IMR-90 (cell line): Measurements from ENCODE around the gene ABL1. TPM values are rescaled to one million over a fixed set of nuclear protein-coding genes. Genes with fewer than 3 reads are reported as not detected.
A peak's percentile ranks its signal among the peaks of the same experiment; 100 is the strongest.

Source experiments
- ATAC-seq: fragments of 200-7000 bp; cut with Tn5 transposase; 2 replicates; pipeline ENCODE4 v1.9.1; 2020; ENCODE audit warnings: low read depth, mild to moderate bottlenecking, moderate library complexity
- BruUV-seq: library from RNA; stranded (reverse); fragments of 400-500 nt; replicated peaks from 2 replicates; lab custom pipeline; 2021; lab: Mats Ljungman, UMichigan
- CTCF ChIA-PET: fragments of 300-600 bp; formaldehyde crosslinking; extraction: SDS; loops from one replicate; lab custom pipeline; 2021; ENCODE audit warnings: antibody characterized with exemption; lab: Yijun Ruan, JAX
- POLR2A ChIA-PET: fragments of 300-600 bp; sonication (Branson Sonifier 250); formaldehyde crosslinking; loops from one replicate; lab custom pipeline; 2022; ENCODE audit warnings: antibody characterized with exemption; ENCODE audit not compliant: unreplicated experiment; lab: Charles Lee
- DNase-seq: peaks from one replicate; pipeline ENCODE4 v3.0.0; 2013
- H2AFZ ChIP-seq: replicated peaks from 2 replicates; pipeline ENCODE3; 2013; ENCODE audit warnings: low read length, mild to moderate bottlenecking; ENCODE audit not compliant: poor library complexity
- H2AK5ac ChIP-seq: 2 replicates; pipeline ENCODE4 v1.6.1; 2013; ENCODE audit warnings: low read depth, low read length, inconsistent platforms
- H2AK9ac ChIP-seq: replicated peaks from 2 replicates; pipeline ENCODE3; 2013; ENCODE audit warnings: mild to moderate bottlenecking, low read depth, low read length, moderate library complexity; ENCODE audit not compliant: poor library complexity
- H2BK120ac ChIP-seq: 2 replicates; pipeline ENCODE4 v1.6.1; 2013; ENCODE audit warnings: low read depth, low read length, inconsistent platforms
- H2BK15ac ChIP-seq: 3 replicates; pipeline ENCODE4 v1.6.1; 2013; ENCODE audit warnings: low read depth, low read length, inconsistent platforms
- H2BK20ac ChIP-seq: 2 replicates; pipeline ENCODE4 v1.6.1; 2013; ENCODE audit warnings: low read depth, mild to moderate bottlenecking, inconsistent platforms, low read length, moderate library complexity
- H2BK5ac ChIP-seq: 2 replicates; pipeline ENCODE4 v1.6.1; 2013; ENCODE audit warnings: mild to moderate bottlenecking, low read depth, low read length, inconsistent platforms; ENCODE audit not compliant: poor library complexity, severe bottlenecking
- H3K14ac ChIP-seq: replicated peaks from 2 replicates; pipeline ENCODE4 v1.6.1; 2013; ENCODE audit warnings: low read depth, low read length, inconsistent platforms
- H3K18ac ChIP-seq: 2 replicates; pipeline ENCODE4 v1.6.1; 2013; ENCODE audit warnings: low read depth, low read length, control low read depth
- H3K23ac ChIP-seq: 2 replicates; pipeline ENCODE4 v1.6.1; 2013; ENCODE audit warnings: low read depth, low read length, inconsistent platforms
- H3K27ac ChIP-seq: 2 replicates; pipeline ENCODE4 v1.5.1; 2013; ENCODE audit warnings: mild to moderate bottlenecking, control low read depth, low read length; ENCODE audit not compliant: insufficient read depth
- H3K27me3 ChIP-seq: 2 replicates; pipeline ENCODE4 v1.6.1; 2013; ENCODE audit warnings: low read length; ENCODE audit not compliant: control insufficient read depth, insufficient read depth
- H3K36me3 ChIP-seq: 2 replicates; pipeline ENCODE4 v1.6.1; 2013; ENCODE audit warnings: low read length, mixed read lengths; ENCODE audit not compliant: control insufficient read depth, insufficient read depth
- H3K4ac ChIP-seq: 2 replicates; pipeline ENCODE4 v1.6.1; 2013; ENCODE audit warnings: low read depth, low read length, inconsistent platforms
- H3K4me1 ChIP-seq: 2 replicates; pipeline ENCODE4 v1.6.1; 2013; ENCODE audit warnings: low read length, mixed read lengths; ENCODE audit not compliant: control insufficient read depth, insufficient read depth
- H3K4me2 ChIP-seq: 2 replicates; pipeline ENCODE4 v1.6.1; 2013; ENCODE audit warnings: low read depth, mild to moderate bottlenecking, control low read depth, low read length, moderate library complexity
- H3K4me3 ChIP-seq: 2 replicates; pipeline ENCODE4 v1.5.1; 2013; ENCODE audit warnings: low read depth, mild to moderate bottlenecking, control low read depth, low read length, moderate library complexity; ENCODE audit not compliant: insufficient read depth
- H3K56ac ChIP-seq: 2 replicates; pipeline ENCODE4 v1.6.1; 2013; ENCODE audit warnings: low read length, inconsistent platforms; ENCODE audit not compliant: insufficient read depth; ENCODE audit errors: extremely low read depth
- H3K79me1 ChIP-seq, 2 experiments: 2 replicates each; pipeline ENCODE4 v1.6.1; 2013; ENCODE audit warnings: low read length in 2 of 2, inconsistent platforms in 1 of 2, low read depth in 1 of 2
- H3K9ac ChIP-seq: 2 replicates; pipeline ENCODE4 v1.6.1; 2013; ENCODE audit warnings: low read depth, low read length, control low read depth
- H3K9me1 ChIP-seq: 2 replicates; pipeline ENCODE4 v1.6.1; 2013; ENCODE audit warnings: low read length, inconsistent platforms; ENCODE audit not compliant: insufficient read depth
- H3K9me3 ChIP-seq: 2 replicates; pipeline ENCODE4 v1.6.1; 2013; ENCODE audit warnings: low read length; ENCODE audit not compliant: control insufficient read depth, insufficient read depth
- H4K20me1 ChIP-seq: 2 replicates; pipeline ENCODE4 v1.6.1; 2013; ENCODE audit warnings: low read length, inconsistent platforms; ENCODE audit not compliant: insufficient read depth
- H4K5ac ChIP-seq: 2 replicates; pipeline ENCODE4 v1.6.1; 2013; ENCODE audit warnings: mild to moderate bottlenecking, low read depth, low read length, control low read depth
- H4K8ac ChIP-seq, 2 experiments: 2 replicates each; pipeline ENCODE4 v1.6.1; 2013; ENCODE audit warnings: low read depth in 2 of 2, low read length in 2 of 2, control low read depth in 1 of 2, inconsistent platforms in 1 of 2
- H4K91ac ChIP-seq: 2 replicates; pipeline ENCODE4 v1.6.1; 2013; ENCODE audit warnings: low read depth, low read length, inconsistent platforms; ENCODE audit not compliant: insufficient read depth
- BHLHE40 ChIP-seq: fragments of 150-350 bp; IDR thresholded peaks from 2 replicates; pipeline ENCODE4 v1.6.1; 2016; ENCODE audit warnings: mild to moderate bottlenecking, low read depth, low read length
- CEBPB ChIP-seq: IDR thresholded peaks from 2 replicates; pipeline ENCODE4 v1.6.1; 2012; ENCODE audit warnings: low read depth, low read length, improper control_type of control experiment
- CHD1 ChIP-seq: IDR thresholded peaks from 2 replicates; pipeline ENCODE4 v1.6.1; 2012; ENCODE audit warnings: low read depth, low read length, improper control_type of control experiment
- FOS ChIP-seq: fragments of 150-350 bp; IDR thresholded peaks from 2 replicates; pipeline ENCODE4 v1.6.1; 2016; ENCODE audit warnings: low read depth, low read length
- MAFK ChIP-seq: IDR thresholded peaks from 2 replicates; pipeline ENCODE4 v1.6.1; 2012; ENCODE audit warnings: low read depth, low read length, improper control_type of control experiment
- MAZ ChIP-seq: IDR thresholded peaks from 2 replicates; pipeline ENCODE4 v1.6.1; 2012; ENCODE audit warnings: low read depth, mild to moderate bottlenecking, low read length, improper control_type of control experiment, moderate library complexity, borderline replicate concordance
- MXI1 ChIP-seq: IDR thresholded peaks from 2 replicates; pipeline ENCODE4 v1.6.1; 2012; ENCODE audit warnings: low read depth, mild to moderate bottlenecking, low read length, moderate library complexity, borderline replicate concordance
- NFE2L2 ChIP-seq: fragments of 150-350 bp; IDR thresholded peaks from 2 replicates; pipeline ENCODE4 v1.6.1; 2016; ENCODE audit warnings: low read depth, mild to moderate bottlenecking, low read length
- POLR2A ChIP-seq: IDR thresholded peaks from 2 replicates; pipeline ENCODE4 v1.6.1; 2012; ENCODE audit warnings: mild to moderate bottlenecking, low read depth, low read length
- RAD21 ChIP-seq: IDR thresholded peaks from 2 replicates; pipeline ENCODE4 v1.6.1; 2012; ENCODE audit warnings: low read length, improper control_type of control experiment
- RCOR1 ChIP-seq: IDR thresholded peaks from 2 replicates; pipeline ENCODE4 v1.6.1; 2012; ENCODE audit warnings: mild to moderate bottlenecking, low read length, improper control_type of control experiment; ENCODE audit not compliant: insufficient replicate concordance
- RFX5 ChIP-seq: IDR thresholded peaks from 2 replicates; pipeline ENCODE4 v1.8.0; 2012; ENCODE audit warnings: low read depth, mild to moderate bottlenecking, low read length, moderate library complexity
- SMC3 ChIP-seq: fragments of 150-350 bp; IDR thresholded peaks from 2 replicates; pipeline ENCODE4 v1.6.1; 2016; ENCODE audit warnings: low read depth, mild to moderate bottlenecking, antibody characterized with exemption, low read length, moderate library complexity
- WGBS, 2 experiments: methylation state at CpG; one replicate each; pipeline versions ENCODE4 v1.1.5 to v1.1.7; 2013; ENCODE audit warnings: missing lambda C conversion rate in 2 of 2; ENCODE audit not compliant: insufficient read length in 1 of 2; ENCODE audit errors: extremely low coverage in 2 of 2; 5-methylcytosine and 5-hydroxymethylcytosine counted together
- dilution Hi-C: fragments of 300-500 bp; cut with HindIII; formaldehyde crosslinking; loops from one replicate; pipeline ENCODE4 v1.14.3; 2018; ENCODE audit warnings: low sequenced_read_pairs; ENCODE audit not compliant: unreplicated experiment
- in situ Hi-C: fragments of 300-500 bp; cut with MboI; formaldehyde crosslinking; loops from 3 replicates; pipeline ENCODE4 v1.14.3; 2019; ENCODE audit warnings: low sequenced_read_pairs, inconsistent platforms, mixed read lengths
- intact Hi-C: fragments of 100-400 bp; cut with micrococcal nuclease; formaldehyde crosslinking; loops from 2 replicates; pipeline ENCODE4 v1.10.0; 2022
- polyA plus RNA-seq, 3 experiments: library from polyadenylated mRNA; depleted of rRNA; stranded (reverse); fragments of >200 nt; gene quantifications; 2 replicates each; pipeline ENCODE4 v1.2.3, GENCODE V29; 2012; ENCODE audit warnings: low replicate concordance in 1 of 3
- total RNA-seq: library from RNA; depleted of rRNA; stranded (reverse); fragments of >200 nt; gene quantifications from 2 replicates; pipeline ENCODE4 v1.2.3, GENCODE V29; 2012
- TF ChIP-seq, protein P1 (sequence below): fragments of 150-350 bp; IDR thresholded peaks from 2 replicates; pipeline ENCODE4 v1.6.1; 2017; ENCODE audit warnings: mild to moderate bottlenecking, antibody characterized with exemption, low read length, low read depth
- TF ChIP-seq, protein P2 (sequence below): fragments of 150-350 bp; IDR thresholded peaks from 2 replicates; pipeline ENCODE4 v1.6.1; 2016; ENCODE audit warnings: low read depth, mild to moderate bottlenecking, low read length, moderate library complexity, borderline replicate concordance
- TF ChIP-seq, protein P3 (sequence below): conservative IDR thresholded peaks from 2 replicates; pipeline ENCODE4 v1.5.1; 2012; ENCODE audit warnings: mild to moderate bottlenecking, low read depth, low read length, improper control_type of control experiment

Gene ABL1
- total and polyA plus RNA-seq, 2 of the 4 experiments (the other 2 are of a cell fraction), result 33.7 to 49.1 TPM

DNA sequence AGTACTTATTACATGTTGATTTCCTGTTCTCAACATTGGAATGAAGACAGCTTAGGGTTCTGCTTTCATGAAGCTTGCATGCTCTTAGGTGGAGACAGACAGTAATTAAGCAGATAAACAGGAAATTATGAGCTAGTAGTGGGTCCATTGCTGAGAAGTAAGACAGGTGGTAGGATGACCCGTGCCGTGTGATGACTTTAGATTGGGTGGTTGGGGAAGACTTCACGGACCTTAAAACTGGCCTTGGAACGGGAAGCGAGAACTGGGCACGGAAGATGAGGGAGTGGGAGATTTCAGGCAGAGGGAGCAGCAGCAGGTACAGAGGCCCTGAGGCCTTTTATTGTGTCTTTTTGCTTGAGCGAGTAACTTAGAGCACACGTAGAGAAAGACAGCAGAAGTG is 27.2 kb downstream of the ABL1 start:
- Histone ChIP-seq H3K27ac (no peak overlapping the region), H3K27me3 (no peaks in the 10 kb centered on the region), H2AK9ac (no peak overlapping the region), H3K18ac (no peak overlapping the region), H3K4ac (0 out of 2 replicates have a peak overlapping the region, but pooled peaks have one; percentile 2), H3K9me1 (peaks cover 23% of the 10 kb centered on the region), H2BK5ac (no peak overlapping the region), H4K5ac (no peak overlapping the region), H4K20me1 (peaks cover 80% of the 10 kb centered on the region), H3K14ac (no peak overlapping the region), H3K23ac (peak overlapping the region; percentile 10; the same call in 1 of the 2 replicates), H4K8ac (no peak overlapping the region), H2BK20ac (no peak overlapping the region), H2BK15ac (no peak overlapping the region), H3K4me3 (no peak overlapping the region), H3K4me2 (no peak overlapping the region), H3K9ac (no peak overlapping the region), H2BK120ac (no peak overlapping the region), H3K36me3 (peaks cover 47% of the 10 kb centered on the region), H3K4me1 (peaks cover 35% of the 10 kb centered on the region), H2AK5ac (no peak overlapping the region; the same call in 1 of the 2 replicates), H2AFZ (no peak overlapping the region), H3K9me3 (no peaks in the 10 kb centered on the region), H4K91ac (no peak overlapping the region), H3K79me1 (peaks cover 36 to 94% of the 10 kb centered on the region in 2 experiments), H3K56ac (no peak overlapping the region)
- in situ Hi-C loops (loop anchor here (5.0 kb wide), 1 partner anchor 155 kb away; no protein-coding TSS in a partner anchor), dilution Hi-C loops (no loop called here), intact Hi-C loops (no loop called here)
- ATAC-seq, result no peak
- POLR2A ChIA-PET, result interaction anchor here (0.6 kb wide), 1 partner anchor 43 kb away, joined by 18 read pairs; no protein-coding TSS in a partner anchor
- TF ChIP-seq, protein P1, sequence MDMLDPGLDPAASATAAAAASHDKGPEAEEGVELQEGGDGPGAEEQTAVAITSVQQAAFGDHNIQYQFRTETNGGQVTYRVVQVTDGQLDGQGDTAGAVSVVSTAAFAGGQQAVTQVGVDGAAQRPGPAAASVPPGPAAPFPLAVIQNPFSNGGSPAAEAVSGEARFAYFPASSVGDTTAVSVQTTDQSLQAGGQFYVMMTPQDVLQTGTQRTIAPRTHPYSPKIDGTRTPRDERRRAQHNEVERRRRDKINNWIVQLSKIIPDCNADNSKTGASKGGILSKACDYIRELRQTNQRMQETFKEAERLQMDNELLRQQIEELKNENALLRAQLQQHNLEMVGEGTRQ, result no peak
- no peak for TF ChIP-seq CEBPB
- TF ChIP-seq, protein P2, sequence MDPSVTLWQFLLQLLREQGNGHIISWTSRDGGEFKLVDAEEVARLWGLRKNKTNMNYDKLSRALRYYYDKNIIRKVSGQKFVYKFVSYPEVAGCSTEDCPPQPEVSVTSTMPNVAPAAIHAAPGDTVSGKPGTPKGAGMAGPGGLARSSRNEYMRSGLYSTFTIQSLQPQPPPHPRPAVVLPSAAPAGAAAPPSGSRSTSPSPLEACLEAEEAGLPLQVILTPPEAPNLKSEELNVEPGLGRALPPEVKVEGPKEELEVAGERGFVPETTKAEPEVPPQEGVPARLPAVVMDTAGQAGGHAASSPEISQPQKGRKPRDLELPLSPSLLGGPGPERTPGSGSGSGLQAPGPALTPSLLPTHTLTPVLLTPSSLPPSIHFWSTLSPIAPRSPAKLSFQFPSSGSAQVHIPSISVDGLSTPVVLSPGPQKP, result no peak
- no peak for TF ChIP-seq CHD1
- no peak for TF ChIP-seq MAZ
- no peak for TF ChIP-seq BHLHE40
- TF ChIP-seq POLR2A, result no peak
- no peak for TF ChIP-seq MAFK
- no peak for TF ChIP-seq MXI1
- no peak for TF ChIP-seq RAD21
- TF ChIP-seq, protein P3, sequence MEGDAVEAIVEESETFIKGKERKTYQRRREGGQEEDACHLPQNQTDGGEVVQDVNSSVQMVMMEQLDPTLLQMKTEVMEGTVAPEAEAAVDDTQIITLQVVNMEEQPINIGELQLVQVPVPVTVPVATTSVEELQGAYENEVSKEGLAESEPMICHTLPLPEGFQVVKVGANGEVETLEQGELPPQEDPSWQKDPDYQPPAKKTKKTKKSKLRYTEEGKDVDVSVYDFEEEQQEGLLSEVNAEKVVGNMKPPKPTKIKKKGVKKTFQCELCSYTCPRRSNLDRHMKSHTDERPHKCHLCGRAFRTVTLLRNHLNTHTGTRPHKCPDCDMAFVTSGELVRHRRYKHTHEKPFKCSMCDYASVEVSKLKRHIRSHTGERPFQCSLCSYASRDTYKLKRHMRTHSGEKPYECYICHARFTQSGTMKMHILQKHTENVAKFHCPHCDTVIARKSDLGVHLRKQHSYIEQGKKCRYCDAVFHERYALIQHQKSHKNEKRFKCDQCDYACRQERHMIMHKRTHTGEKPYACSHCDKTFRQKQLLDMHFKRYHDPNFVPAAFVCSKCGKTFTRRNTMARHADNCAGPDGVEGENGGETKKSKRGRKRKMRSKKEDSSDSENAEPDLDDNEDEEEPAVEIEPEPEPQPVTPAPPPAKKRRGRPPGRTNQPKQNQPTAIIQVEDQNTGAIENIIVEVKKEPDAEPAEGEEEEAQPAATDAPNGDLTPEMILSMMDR, result no peak
- no peak for TF ChIP-seq NFE2L2
- TF ChIP-seq SMC3, result no peak
- no peak for TF ChIP-seq RFX5
- TF ChIP-seq FOS, result no peak
- TF ChIP-seq RCOR1, result no peak
- WGBS, 2 experiments, result 85% methylated on average over 7 of the region's 8 CpGs; no CpG with 5 or more reads in 1 of the 2 experiments
- CTCF ChIA-PET, result interaction anchor here (0.5 to 1.4 kb wide), 3 partner anchors 91 to 136 kb away, joined by 3 to 4 read pairs (median 3); no protein-coding TSS in a partner anchor
- DNase-seq, result no peak
- BruUV-seq, result no TSS peak
